NCI-H2107 treated with DMSO at 0.1 percent for 48 hours (cell line): ENCODE measurements around the gene ZDHHC8.

Experiments
- DNase-seq: peaks from one replicate; lab custom pipeline; 2025; ENCODE audit not compliant: unreplicated experiment; lab: John Stamatoyannopoulos, UW

ZDHHC8 gene

DNA sequence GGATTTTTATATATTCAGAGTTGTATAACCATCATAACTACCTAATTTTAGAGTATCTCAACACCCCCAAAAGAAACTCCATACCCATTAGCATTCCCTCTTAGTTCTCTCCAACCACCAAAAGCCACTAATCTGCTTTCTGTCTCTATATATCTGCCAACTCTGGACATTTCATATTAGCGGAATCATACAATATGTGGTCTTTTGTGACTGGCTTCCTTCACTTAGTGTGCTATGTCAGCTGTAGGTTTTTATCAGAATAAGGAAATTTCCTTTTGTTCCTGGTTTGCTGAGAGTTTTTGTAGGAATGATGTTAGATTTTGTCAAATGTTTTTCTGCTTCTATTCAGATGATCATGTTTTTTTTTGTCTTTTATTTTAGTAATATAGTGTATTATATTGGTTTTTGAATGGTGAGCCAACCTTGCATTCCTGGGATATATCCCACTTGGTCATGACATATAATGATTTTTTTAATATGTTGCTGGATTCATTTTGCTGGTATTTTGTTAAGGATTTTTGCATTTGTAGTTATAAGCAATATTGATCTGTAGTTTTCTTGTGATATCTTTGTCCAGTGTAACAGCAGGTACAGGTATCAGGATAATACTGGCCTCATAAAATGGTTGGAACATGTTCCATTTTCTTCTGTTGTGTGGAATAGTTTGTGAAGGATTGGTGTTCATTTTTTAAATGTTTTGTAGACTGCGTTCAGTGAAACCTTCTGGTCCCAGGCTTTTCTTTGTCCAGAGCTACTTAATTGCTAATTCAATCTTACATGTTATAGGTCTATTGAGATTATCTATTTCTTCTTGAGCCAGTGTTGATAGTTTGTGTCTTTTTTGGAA is 34.8 kb upstream of the ZDHHC8 start:
- DNase-seq: no peak

DNA sequence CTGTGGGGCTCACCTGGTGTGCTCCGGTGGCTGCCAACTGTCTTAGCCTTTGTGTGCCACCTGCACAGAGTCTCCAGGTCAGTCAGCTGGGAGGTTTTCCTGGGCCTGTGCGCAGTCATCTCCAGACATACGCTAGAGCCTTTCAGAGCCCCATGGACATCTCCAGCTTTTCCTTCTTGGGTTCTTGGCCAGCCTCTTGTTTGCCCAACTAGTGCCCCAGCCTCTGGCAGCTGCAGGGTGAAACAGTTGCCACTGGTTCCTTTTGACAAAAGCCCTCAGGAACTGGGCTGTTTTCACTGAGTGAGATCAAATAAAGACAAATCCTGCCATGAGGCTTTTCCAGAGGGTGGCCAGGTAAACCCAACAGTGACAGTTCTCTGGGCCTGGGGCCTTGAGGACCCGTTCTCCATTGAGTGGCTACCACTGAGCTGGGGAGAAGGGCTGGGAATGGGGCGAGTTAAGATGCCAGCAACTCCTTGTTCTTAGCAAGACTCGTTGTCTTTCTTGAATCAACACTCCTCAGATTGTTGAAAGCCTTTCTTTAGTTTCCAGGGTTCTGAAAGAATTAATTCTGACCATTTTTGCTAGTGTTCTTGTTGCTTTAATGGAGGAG is 32.4 kb upstream of the ZDHHC8 start:
- no peak for DNase-seq

DNA sequence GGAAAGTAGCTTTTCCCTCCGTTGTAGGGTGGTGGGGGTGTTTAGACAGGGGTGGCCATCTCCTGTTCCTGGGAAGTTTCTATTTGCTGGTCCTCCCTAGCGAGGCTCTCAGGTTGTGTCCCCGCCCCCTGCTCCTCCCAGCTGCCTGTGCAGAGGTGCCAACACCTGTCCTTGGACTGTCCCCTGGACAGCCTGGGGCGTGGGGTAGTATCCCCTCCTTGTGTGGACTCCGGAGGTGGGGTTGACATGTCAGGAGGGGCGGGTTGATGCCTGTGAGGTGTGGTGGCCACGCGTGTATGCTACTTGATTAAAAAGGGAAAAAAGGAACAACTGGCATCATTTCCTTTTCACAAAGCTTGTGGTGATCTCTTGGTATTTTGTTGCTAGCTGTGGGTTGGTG is 30.0 kb upstream of the ZDHHC8 start:
- no peak for DNase-seq

DNA sequence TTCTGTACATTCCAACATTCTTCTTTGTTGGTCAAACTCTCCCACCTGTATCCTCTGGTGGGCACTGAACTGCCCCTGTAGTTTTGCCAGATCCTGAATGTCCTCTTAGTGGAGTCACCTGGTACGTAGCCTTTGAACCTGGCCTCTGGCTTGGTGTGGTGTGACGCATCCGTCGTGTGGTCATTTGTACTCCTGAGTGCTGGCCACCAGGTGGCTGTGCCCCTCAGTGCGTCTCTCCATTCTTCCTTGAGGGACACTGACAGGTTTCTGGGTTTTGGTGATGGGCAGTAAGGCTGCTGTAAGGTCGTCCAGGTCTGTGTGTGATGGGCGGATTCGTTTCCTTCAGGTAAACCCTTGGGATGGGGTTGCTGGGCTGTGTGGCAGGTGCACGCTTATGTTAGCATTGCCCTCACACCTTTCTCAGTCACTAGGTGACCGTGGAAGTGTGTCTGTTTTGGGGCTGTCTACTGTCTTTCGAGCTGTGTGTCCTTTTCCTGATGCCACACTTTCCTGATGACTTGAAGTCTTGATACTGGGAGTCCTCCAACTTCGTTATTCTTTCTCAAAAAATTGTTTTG is 29.3 kb upstream of the ZDHHC8 start:
- no peak for DNase-seq

DNA sequence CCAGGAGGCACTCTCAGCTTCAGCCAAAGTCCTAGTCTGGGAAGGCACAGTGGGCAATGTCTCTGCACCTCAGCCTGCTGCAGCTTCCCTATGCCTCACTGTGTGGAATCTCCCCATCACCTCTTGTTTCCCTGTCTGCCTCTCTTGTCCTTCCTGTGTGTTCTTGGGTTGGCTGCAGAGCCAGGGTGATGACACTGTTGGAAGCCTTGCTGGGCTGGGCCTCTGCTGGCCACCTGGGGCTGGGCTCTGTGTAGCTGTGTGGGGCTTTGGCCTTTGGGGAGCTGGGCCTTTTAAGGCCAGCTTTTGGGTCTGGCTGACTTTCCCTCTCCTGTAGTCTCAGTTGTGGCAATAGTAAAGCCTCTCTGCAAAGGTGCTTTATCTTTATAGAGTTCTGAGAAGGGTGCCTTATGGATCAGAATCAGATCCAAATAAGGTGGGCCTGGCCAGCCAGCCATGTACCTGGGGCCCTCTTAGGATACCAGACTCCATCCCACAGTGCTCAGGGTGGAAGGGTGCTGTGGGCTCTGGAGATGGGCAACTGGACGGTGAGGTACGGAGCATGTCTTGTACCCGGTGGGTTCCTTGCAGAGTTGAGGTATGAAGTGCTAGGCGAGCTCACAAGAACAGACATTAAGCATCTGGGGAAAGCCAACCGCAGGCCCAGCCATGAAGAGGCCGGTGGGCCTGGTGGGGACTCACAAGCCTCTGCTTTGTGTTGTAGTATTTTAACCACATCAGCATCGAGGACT is 26.0 kb upstream of the ZDHHC8 start:
- no peak for DNase-seq

DNA sequence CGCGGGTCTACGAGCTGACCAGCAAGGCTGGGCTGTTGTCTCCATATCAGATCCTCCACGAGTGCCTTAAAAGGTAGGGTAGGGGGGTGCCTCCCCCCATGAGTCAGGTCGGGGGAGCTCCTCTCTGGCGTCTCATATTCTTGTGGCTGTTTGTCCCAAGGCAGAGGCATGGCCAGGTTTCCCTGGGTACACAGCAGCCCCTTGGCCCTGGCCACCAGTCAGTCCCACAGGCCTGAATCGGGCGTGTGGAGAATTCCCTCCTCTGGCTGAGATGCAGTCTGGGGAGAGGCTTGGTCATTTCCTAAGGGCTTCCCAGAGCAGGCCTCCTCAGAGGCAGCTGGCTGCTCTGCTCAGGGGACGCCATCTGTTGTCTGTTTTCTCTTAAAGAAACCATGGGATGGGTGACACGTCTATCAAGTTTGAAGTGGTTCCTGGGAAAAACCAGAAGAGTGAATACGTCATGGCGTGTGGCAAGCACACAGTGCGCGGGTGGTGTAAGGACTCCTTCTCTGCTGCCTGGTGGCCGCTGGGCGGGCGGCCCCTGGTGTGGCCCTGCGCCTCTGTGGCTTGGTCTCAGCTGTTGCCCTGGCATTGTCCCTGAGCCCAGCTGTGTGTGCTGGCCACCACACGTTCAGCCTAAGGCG is 25.3 kb upstream of the ZDHHC8 start:
- DNase-seq: no peak

DNA sequence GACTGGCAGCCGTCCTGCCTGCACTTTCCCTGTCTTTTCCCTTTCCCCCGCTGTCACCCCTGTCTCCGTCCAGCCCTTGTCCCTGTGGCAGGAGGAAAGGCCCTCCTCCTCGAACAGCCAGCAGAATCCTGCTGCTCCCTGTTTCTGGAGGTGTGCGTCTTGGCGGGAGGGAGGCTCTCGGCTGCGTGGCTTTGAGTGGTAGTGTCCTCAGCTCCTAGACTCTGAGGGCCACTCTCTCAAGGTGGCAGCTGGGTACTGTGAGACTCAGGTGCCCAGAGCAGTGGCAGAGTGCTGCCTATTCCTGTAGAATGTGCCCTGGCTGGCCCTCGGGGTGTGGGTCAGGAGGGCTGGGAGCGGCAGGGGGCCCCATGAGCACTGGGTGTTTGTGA is 24.8 kb upstream of the ZDHHC8 start:
- DNase-seq: no peak

DNA sequence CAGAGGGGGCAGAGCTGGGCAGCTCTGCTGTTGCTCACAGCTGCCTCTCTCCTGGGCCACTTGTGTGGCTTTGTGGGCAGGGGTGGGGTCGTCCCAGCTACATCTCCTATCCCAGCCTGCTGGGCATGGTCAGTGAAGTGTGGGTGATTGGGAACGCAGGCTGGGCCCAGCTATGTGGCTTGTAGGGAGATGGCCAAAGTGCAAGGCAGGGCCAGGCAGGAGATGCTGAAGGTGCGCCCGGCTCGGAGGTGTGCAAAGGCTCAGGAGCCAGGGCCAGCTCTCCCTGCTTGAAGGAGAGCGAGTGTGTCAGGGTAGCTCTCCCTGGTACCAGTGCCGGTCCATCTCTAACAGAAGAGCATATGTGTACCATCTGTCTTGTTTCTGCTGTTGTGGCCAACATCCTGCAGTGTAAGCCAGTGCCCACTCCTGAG is 24.1 kb upstream of the ZDHHC8 start:
- no peak for DNase-seq

DNA sequence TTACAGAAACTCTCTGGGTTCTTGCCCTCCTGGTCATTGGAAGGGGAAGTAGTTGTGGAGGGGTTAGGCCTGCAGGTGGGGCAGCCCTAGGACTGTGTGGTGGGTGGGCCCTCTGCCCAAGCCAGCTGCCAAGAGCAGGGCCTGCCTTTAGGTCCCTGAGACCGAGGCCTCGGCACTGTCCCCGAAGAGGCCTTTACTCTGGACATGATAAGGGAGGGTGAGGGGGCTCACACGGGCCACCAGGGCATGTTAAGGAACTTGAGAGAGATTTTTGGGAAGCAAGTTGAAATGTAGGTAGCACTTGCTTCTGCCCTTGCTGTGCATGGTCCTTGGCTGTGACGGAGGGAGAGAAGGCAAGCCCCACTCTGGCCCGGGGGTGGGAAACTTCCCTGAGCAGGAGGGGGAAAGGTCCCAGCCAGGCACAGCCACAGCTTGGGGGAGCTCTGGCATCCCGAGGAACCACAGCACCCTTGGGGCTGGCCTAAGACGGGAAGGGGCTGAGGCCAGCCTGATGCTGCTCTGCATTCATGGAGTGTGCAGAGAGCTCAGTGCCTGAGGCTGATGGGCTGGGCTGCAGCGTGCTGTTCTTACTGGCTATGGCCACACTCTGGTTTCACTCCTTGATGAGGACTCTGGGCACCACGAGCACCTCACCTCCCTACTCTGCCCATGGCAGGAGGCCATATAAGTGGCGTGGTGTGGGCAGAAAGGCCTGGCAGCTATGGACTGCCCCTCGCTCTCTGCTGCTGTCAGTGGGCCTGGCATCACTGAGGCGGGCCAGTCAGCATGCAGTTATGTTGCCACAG is 23.4 kb upstream of the ZDHHC8 start:
- no peak for DNase-seq

DNA sequence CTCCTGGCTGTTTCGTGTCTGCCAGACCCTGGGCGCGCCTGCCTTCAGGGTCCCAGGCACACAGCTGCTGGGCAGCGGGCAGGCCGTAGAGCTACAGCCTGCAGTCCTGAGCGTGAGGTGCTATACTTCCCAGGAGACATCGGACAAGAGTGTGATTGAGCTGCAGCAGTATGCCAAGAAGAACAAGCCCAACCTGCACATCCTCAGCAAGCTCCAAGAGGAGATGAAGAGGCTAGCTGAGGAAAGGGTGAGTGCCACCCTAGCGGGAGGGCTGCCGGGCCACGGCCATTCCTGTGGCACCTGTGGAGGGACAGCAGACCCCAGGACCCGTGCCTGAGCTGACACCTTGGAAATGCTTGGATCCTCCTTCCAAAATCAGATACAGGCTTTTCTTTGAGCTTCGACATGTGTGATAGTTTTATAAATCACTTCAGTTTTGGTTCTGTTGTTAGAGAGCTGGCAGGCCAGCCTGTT is 22.8 kb upstream of the ZDHHC8 start:
- DNase-seq: no peak

DNA sequence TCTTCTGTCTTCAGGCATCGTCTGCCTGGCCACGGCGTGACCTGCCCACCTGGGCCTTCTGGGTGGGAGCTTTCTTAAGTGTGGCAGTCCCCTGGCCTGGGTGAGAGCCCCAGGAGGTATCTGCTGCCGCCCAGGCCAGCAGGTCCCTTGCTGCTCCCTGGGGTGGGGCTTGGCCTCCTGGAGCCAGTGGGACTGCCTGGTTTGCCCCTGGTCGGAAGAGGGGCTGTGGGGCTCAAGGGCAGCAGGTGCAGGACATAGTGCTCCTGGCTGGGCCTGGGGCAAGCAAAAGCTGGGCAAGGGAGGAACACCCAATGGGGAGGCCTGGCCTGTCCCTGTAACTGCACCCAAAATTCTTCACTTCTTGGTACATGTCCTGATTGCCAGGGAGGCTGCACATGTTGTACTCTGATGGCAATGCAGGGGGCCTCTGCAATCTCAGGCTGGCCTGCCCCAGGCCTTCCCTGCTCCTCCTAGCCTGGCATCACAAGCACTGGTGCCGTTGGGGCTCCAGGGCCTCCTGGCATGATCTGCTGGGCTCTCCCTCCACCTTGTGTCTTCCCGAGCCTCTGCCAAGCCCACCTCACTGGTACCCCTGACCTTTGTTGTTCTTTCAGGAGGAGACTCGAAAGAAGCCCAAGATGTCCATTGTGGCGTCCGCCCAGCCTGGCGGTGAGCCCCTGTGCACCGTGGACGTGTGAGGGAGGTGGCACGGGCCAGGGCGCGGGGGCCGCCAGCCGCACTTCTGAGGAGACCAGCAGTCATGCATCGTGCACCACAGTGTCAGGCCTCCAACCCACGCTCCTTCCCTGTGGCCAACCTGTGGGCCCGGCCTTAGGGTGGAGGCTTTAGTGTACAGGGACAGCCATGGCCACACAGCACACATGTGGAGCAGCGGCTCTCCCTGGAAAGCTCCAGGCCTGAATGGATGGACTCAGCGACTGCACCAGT is 21.9 kb upstream of the ZDHHC8 start:
- DNase-seq: no peak

DNA sequence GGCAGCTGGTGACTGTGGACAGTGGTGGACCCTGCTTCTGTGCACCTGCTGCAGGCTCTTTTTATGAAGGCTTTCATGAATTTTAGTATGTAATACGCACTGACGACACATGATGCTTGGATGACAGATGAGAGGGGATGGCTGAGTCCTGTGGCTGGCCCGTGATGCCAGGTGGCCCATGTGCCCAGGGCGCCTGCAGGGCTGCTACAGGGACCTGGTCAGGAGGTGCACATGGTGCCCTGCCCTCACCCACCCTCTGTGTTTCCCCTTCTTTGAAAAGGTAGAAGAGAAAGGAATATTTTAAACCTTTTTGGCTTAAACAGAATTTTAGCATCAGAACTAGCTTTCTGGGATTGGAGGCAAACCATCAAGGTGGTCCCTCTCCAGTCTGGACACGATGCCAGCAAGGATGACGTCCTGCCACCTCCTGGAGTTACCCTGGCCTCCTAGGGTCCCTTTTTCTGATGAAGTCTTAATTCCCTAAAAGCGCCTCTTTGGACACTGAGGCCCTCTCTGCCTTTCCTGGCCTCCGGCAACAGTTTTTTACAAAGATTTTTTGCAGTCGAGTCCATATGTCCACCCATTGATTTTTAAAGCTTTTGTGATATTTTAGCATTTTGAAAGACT is 21.1 kb upstream of the ZDHHC8 start:
- no peak for DNase-seq

DNA sequence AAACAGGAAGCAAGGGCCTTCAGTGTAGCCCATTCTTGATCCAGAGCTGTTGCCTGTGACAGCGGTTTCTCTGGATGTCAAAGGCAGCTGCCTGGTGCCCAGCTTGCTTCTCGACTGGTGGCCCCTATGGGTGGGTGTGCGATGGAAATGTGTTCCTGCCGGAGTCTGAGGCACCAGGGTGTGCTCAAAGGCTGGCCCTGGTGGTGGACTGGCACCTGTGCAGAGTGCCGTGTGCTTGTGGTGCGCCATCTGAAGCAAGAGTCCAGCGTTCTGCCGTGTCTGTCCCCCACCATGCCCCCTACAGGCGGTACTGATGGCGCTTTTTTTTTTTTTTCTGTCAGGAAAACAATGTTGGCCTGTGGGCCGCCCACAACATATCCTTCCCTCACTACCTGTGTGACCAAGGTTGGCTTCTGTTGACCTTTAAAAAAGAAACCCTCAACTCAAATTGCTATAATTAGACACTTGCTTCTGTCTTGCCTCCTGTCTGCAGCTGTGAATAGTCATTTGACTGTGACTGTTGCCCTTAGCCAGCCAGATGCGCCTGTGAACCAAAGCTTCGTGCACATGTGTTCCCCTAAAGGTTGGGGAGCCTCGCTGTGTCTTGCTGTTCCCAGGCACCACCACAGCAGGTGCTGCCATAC is 20.4 kb upstream of the ZDHHC8 start:
- no peak for DNase-seq

DNA sequence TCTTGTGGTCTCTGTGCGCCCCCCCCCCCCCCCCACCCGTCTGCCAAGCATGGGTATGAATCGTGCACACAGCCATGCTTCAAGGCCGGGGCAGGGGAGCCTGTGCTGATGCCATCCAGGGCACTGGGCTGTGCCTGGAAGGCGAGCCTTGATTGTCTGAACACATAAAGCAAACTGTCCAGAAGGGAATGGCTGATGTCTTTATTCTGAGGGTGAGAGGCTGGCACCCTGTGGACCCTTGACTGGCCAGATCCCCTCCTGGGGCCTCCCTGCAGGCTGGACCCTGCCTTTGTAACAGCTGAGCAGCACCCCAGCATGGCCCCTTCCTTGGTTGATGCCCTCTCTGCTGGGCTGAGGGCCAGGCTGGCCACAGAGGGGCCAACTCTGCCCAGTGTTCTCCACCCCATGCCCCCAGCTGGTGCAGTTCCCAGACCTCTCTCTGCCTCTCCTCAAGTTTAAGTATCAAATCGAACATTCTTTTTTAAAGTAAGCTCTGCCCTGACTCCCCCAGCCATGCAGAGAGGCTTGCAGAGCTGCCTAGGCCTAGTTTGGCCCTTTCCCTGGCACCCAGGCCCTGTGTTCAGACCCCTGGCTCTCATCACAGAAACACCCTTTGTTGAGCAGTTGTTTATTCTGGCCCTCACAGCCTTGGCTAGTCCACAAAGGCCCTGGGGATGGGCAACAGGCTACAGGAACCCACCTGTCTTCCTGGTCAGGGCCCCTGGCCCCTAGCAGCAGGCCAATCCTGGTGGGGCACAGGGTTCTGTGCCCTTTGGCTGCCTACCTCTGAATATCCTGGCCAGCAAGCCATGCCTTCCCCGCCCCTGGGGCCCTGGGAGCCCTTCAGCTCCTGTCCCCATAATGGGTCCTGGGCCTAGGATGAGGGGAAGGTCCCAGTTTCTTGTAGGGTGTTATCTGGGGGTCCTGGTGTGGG is 19.6 kb upstream of the ZDHHC8 start:
- DNase-seq: no peak

DNA sequence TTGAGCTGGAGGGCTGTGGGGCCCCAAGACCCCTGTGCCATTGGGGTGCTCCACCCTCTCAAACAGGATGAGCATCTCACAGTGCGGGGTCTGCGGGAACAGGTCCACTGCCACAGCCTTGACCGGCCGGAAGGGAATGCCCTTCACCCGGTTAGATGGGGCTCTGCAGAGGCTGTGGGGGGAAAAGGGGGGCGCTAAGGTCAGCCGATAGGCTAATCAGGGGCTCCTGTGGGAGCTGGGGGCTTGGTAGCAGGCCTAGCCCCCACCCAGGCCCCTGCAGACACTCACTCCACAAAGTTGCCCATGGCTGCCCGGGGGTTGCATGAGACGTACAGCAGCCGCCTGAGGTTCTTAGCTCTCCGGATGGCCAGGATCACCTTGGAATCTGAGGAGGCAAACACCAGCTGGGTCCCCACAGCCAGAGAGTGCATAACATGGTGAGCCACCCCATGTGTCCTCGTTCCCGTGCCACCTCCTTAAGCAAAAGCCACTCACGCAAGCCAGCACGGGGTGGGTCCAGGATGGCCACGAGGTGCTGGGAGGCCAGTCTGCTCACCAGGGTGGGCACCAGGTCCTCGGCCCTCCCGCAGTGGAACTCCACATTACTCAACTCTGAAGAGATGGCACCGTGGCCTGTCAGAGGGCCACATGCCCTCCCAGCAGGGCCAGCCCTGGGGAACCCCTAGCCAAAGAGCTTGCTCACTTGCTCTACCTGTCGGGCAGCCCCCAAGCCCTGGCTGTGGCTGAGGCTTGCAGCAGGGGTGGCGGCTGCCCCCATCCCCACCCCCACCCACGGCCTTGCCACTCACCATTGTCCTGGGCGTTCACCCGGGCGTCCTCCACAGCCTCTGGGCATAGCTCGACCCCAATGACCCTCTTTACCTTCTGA is 18.7 kb upstream of the ZDHHC8 start:
- no peak for DNase-seq
